DOHH2 (cell line): ENCODE results near the gene ZNF366.

Experiments used
- H3F3A ChIP-seq: fragments of 200-600 bp; sonication (generic), shearing (Covaris generic); 2 replicates; pipeline ENCODE4 v1.6.0; 2016; ENCODE audit warnings: antibody characterized with exemption, mild to moderate bottlenecking; ENCODE audit not compliant: control insufficient read depth, insufficient read depth
- H3K27ac ChIP-seq: fragments of 200-600 bp; sonication (generic); 2 replicates; pipeline ENCODE4 v1.5.1; 2014; ENCODE audit warnings: low read depth, mild to moderate bottlenecking, low read length, moderate library complexity
- H3K27me3 ChIP-seq: fragments of 200-600 bp; sonication (generic); 2 replicates; pipeline ENCODE4 v1.6.1; 2014; ENCODE audit warnings: mild to moderate bottlenecking, low read length, mixed read lengths; ENCODE audit not compliant: control insufficient read depth
- H3K36me3 ChIP-seq: fragments of 200-600 bp; sonication (generic); 2 replicates; pipeline ENCODE4 v1.6.1; 2014; ENCODE audit warnings: mild to moderate bottlenecking, low read length, moderate library complexity, mixed read lengths; ENCODE audit not compliant: control insufficient read depth
- H3K4me1 ChIP-seq: fragments of 200-600 bp; sonication (generic); 2 replicates; pipeline ENCODE4 v1.6.1; 2014; ENCODE audit warnings: mild to moderate bottlenecking, low read length, mixed read lengths; ENCODE audit not compliant: control insufficient read depth
- H3K4me2 ChIP-seq: fragments of 200-600 bp; sonication (generic); 2 replicates; pipeline ENCODE4 v1.6.0; 2014; ENCODE audit warnings: mild to moderate bottlenecking, low read length, moderate library complexity
- H3K4me3 ChIP-seq: fragments of 200-600 bp; sonication (generic); 2 replicates; pipeline ENCODE4 v1.5.1; 2014; ENCODE audit warnings: mild to moderate bottlenecking, low read length, mixed read lengths
- H3K79me2 ChIP-seq: fragments of 200-600 bp; sonication (generic); 2 replicates; pipeline ENCODE4 v1.6.1; 2014; ENCODE audit warnings: mild to moderate bottlenecking, low read length, mixed read lengths; ENCODE audit not compliant: control insufficient read depth
- H3K9me2 ChIP-seq: fragments of 200-600 bp; sonication (generic); replicated peaks from 2 replicates; pipeline ENCODE4 v1.6.1; 2014; ENCODE audit warnings: mild to moderate bottlenecking, low read length, mixed read lengths; ENCODE audit not compliant: control insufficient read depth
- H3K9me3 ChIP-seq: fragments of 200-600 bp; sonication (generic); 2 replicates; pipeline ENCODE4 v1.6.1; 2014; ENCODE audit warnings: antibody characterized with exemption, low read length, mixed read lengths; ENCODE audit not compliant: control insufficient read depth, insufficient read depth
- H4K20me1 ChIP-seq: fragments of 200-600 bp; sonication (generic); 2 replicates; pipeline ENCODE4 v1.6.0; 2014; ENCODE audit warnings: low read depth, mild to moderate bottlenecking, antibody characterized with exemption, low read length, moderate library complexity; ENCODE audit not compliant: control insufficient read depth, insufficient read depth
- EZH2phosphoT487 ChIP-seq: fragments of 200-600 bp; sonication (generic); IDR thresholded peaks from 2 replicates; pipeline ENCODE4 v1.6.1; 2017; ENCODE audit warnings: borderline replicate concordance, mild to moderate bottlenecking, antibody characterized with exemption, low read length, moderate library complexity, mixed read lengths
- TF ChIP-seq, protein P1 (sequence below): fragments of 200-600 bp; sonication (generic); IDR thresholded peaks from one replicate; pipeline ENCODE4 v1.5.1; 2014; ENCODE audit warnings: antibody characterized with exemption, mild to moderate bottlenecking, low read depth, low read length; ENCODE audit not compliant: poor library complexity, severe bottlenecking

Gene ZNF366

DNA sequence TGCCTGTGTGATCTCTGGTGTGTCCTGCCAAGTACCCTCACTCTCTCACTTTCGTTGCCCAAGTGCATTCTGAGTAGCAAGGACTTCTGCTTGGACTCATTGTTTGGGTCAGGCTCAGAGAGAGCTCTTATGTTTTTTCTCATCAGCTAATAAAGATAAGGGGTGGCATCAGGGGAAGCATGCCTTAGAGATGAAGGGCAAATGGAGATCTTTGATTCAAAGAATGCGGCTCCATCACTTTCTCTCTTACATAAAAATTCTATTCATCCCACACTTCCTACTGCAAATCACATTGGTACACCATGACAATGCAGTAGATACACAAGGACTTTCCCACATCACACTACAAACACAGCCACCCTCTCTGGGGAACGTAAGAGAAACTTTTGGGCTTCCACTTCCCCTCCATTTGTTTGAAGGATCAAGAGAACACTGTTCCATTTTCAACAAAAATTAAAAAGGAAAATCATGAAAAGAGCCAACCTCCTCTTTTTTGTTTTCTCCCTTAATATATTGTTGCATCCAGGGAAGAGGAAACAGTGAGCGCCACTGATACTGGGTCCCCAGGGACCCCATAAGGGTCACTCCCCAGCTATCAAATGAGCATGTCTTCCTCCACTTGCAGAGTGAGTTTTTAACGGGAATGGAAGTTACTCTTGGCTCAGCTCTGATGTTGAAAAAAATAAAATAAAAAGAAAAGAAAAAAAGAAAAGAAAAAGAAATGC, 73.0 kb downstream of the ZNF366 start:
- H3K9me2 ChIP-seq: no peaks in the 10 kb centered on the region
- H3K36me3 ChIP-seq: no peaks in the 10 kb centered on the region
- no peaks in the 10 kb centered on the region for H3K4me1 ChIP-seq
- no peak overlapping the region for H3K27ac ChIP-seq
- no peaks in the 10 kb centered on the region for H3K79me2 ChIP-seq
- no peak overlapping the region for H3K4me3 ChIP-seq
- H3K9me3 ChIP-seq: no peaks in the 10 kb centered on the region
- no peak for TF ChIP-seq EZH2phosphoT487
- TF ChIP-seq, protein P1, sequence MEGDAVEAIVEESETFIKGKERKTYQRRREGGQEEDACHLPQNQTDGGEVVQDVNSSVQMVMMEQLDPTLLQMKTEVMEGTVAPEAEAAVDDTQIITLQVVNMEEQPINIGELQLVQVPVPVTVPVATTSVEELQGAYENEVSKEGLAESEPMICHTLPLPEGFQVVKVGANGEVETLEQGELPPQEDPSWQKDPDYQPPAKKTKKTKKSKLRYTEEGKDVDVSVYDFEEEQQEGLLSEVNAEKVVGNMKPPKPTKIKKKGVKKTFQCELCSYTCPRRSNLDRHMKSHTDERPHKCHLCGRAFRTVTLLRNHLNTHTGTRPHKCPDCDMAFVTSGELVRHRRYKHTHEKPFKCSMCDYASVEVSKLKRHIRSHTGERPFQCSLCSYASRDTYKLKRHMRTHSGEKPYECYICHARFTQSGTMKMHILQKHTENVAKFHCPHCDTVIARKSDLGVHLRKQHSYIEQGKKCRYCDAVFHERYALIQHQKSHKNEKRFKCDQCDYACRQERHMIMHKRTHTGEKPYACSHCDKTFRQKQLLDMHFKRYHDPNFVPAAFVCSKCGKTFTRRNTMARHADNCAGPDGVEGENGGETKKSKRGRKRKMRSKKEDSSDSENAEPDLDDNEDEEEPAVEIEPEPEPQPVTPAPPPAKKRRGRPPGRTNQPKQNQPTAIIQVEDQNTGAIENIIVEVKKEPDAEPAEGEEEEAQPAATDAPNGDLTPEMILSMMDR: no peak
- H3F3A ChIP-seq: no peaks in the 10 kb centered on the region
- H3K27me3 ChIP-seq: peaks cover 11% of the 10 kb centered on the region; the same call in 1 of the 2 replicates
- no peak overlapping the region for H3K4me2 ChIP-seq
- no peaks in the 10 kb centered on the region for H4K20me1 ChIP-seq

DNA sequence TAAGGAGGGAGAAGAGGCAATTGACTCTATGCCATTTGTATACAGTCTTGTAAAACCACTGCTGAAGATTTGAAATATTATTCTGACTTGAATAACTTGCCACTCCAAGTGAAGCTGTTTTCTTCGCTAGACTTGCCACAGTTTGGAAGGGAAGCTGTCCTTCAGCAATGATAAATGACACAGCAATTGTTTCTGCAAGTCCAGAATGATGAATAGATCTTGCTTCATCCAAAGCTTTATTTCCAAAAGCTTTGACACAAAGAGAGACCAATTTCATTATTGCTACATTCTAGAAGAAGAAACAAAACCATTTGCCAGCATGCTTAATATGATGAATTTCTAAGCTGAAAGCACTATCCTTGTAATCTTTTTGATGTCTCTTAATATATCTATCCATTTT, 73.7 kb downstream of the ZNF366 start:
- no peaks in the 10 kb centered on the region for H3F3A ChIP-seq
- H3K36me3 ChIP-seq: no peaks in the 10 kb centered on the region
- H3K27ac ChIP-seq: no peak overlapping the region
- no peak overlapping the region for H3K4me3 ChIP-seq
- 0 out of 2 replicates have a peak, but pooled peaks cover 11% of the 10 kb centered on the region for H3K27me3 ChIP-seq
- no peaks in the 10 kb centered on the region for H3K79me2 ChIP-seq
- TF ChIP-seq, protein P1: no peak
- TF ChIP-seq EZH2phosphoT487: no peak
- no peak overlapping the region for H3K4me2 ChIP-seq
- no peaks in the 10 kb centered on the region for H3K4me1 ChIP-seq
- H3K9me2 ChIP-seq: no peaks in the 10 kb centered on the region
- H4K20me1 ChIP-seq: no peaks in the 10 kb centered on the region
- H3K9me3 ChIP-seq: no peaks in the 10 kb centered on the region

DNA sequence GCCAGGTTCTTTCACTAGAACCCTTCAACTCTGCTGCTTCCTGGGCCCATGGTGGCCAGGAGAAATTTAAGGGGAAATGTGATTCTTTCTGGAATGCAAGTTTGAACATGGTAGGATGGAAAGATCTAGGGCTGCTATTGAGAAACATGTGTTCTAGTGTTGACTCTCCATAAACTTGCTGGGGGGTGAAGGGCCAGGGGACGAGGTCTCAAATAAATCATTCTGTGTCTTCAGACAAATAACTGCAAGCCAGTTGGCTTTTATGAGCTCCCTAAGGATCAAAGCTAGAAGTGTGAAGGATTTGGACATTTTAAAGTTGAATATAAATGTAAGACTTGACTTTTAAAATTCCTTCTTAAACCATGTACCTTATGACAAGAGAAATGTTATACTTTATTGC, 78.5 kb downstream of the ZNF366 start:
- no peaks in the 10 kb centered on the region for H3K36me3 ChIP-seq
- H3K27ac ChIP-seq: no peak overlapping the region
- H3K9me2 ChIP-seq: no peaks in the 10 kb centered on the region
- no peaks in the 10 kb centered on the region for H3K9me3 ChIP-seq
- no peak overlapping the region for H3K4me3 ChIP-seq
- no peak overlapping the region for H3K4me2 ChIP-seq
- no peaks in the 10 kb centered on the region for H4K20me1 ChIP-seq
- H3F3A ChIP-seq: no peaks in the 10 kb centered on the region
- no peaks in the 10 kb centered on the region for H3K79me2 ChIP-seq
- no peak for TF ChIP-seq EZH2phosphoT487
- TF ChIP-seq, protein P1: no peak
- H3K27me3 ChIP-seq: peaks cover 6% of the 10 kb centered on the region; the same call in 1 of the 2 replicates
- H3K4me1 ChIP-seq: no peaks in the 10 kb centered on the region
